Stimulated activated CD8-positive, alpha-beta memory T cell treated with anti-CD3 and anti-CD28 coated beads, Interleukin-2, amount 100 ng/mL, for 1 hour (primary cell): Measurements from ENCODE around the gene CTAGE8.
"Not testable (repeated sequence)": the region's sequence is repeated elsewhere in the genome, so short reads cannot be mapped to it uniquely, and the experiment has no call there.

Experiments used
- DNase-seq, 2 donors: peaks; one replicate each; pipeline ENCODE4 v3.0.0-alpha.2; 2020; ENCODE audit warnings: low read depth in 2 of 2

The CTAGE8 gene, protein sequence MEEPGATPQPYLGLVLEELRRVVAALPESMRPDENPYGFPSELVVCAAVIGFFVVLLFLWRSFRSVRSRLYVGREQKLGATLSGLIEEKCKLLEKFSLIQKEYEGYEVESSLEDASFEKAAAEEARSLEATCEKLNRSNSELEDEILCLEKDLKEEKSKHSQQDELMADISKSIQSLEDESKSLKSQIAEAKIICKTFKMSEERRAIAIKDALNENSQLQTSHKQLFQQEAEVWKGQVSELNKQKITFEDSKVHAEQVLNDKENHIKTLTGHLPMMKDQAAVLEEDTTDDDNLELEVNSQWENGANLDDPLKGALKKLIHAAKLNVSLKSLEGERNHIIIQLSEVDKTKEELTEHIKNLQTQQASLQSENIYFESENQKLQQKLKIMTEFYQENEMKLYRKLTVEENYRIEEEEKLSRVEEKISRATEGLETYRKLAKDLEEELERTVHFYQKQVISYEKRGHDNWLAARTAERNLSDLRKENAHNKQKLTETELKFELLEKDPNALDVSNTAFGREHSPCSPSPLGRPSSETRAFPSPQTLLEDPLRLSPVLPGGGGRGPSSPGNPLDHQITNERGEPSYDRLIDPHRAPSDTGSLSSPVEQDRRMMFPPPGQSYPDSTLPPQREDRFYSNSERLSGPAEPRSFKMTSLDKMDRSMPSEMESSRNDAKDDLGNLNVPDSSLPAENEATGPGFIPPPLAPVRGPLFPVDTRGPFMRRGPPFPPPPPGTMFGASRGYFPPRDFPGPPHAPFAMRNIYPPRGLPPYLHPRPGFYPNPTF

GRCh38 chr7:144269188-144269587 lies at the start of gene CTAGE8:
Gene CTAGE8, minus strand, starts transcription at chr7:144269288. Its CDS starts 38 bp downstream, at chr7:144269250.
- not testable (repeated sequence) for DNase-seq

GRCh38 chr7:144317537-144317936 lies 48.4 kb upstream of the CTAGE8 start:
- DNase-seq, result not testable (repeated sequence)

DNA sequence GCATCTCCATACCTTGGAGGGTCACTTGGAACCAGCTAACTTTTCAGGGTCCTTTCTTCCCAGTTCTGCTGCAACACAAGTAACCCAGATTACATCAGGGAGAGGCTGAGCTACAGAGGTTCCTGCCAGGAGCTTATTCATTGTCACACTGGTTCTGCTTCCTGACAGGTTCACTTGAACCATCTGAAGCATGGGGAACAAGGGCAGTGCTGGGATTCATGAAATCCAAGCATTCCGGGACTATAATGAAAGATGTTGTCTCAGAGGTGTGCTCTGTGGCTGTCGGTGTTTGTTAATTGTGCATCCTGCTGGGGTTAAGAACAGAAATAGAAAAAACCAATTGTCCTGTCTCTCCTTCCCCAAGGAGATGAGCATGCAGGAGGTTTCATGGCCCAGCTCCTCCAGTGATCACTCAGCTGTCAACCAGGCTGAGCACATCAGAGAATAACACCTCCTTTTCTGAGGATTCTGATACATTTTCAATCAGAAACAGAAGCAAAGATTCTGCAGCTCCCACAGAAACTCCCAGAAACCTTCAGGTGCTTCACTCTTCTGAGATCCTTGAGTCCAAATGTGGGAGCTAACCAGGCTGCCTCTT lies 42.9 kb upstream of the CTAGE8 start, which contains the start of gene OR2A1:
Gene OR2A1 (plus strand): TSS at position 548 of the 598 bp plus-strand sequence. CDS start 5,706 bp downstream, outside the sequence.
- DNase-seq, result not testable (repeated sequence)

DNA sequence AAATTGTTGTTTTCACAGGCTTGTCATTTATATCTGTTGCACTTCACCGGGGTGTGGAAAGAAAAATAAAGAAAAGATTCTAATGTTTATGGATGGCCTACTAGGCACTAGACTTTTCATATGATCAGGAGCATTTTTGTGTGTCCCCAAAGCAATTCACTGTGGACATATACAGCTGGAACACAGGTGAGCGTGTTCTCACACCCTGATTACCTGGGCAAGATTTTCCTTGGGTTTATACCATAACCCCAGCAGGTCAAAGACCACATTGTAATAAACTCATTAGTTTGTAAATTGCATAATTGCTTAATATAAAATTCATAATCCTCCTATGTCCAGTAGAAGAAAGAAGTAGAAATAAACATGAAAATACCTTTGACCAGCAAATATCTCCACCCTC lies 42.1 kb upstream of the CTAGE8 start:
- DNase-seq, result not testable (repeated sequence)

- not testable (repeated sequence) for DNase-seq
These were observed 40.6 kb upstream of the CTAGE8 start for GRCh38 chr7:144309702-144310101.

DNA sequence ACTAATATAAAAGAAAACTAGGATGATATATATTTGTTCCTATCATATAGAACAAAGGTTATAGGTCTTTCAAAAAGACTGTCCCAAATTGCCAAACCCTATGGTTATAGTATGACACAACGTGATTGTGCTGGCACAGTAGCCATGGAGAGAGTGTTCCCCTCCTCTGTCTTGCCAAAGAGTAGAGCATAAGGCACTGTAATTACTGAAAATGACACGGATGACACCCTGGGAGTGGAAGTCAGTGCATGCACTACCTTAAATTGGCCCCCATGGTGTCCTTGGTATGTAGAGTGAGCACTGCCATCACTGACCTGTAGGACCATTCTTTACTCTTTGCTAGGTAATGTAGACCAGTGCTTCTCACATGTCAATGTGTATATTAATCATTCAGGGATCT lies 36.1 kb upstream of the CTAGE8 start:
- not testable (repeated sequence) for DNase-seq

GRCh38 chr7:144303607-144304006 lies 34.5 kb upstream of the CTAGE8 start:
- DNase-seq, result not testable (repeated sequence)

DNA sequence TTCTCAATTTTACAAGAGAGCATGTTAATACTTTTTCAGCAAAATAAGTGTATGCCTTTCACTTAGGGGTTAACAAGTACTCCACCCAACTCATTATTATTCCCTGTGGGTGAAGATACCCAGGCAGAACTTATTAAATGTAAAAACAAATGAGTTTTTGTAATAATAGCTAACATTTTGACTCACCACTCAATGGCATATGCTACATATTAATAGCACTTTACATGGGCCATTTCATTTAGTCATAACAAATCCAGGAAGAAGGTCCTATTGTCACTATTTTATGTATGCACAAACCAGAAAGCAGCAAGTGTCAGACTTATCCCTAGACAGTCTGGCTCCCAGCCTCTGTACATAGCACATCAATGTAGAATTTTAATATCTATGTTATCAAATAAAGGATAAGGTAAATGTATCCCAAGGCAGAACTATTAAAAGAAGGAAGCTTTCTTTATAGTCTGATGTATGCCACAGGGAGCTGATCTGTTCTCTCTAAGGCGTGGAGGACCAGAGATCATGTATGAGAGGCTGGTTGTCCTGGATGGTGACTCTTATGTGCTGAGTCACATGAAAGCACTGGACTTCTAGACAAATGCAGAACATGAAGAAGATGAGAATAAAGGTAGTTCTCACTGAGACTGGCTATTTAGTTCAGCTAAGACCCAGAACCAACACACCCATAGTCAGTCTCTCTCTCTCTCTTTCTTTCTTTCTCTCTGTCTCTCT lies 33.7 kb upstream of the CTAGE8 start:
- not testable (repeated sequence) for DNase-seq

GRCh38 chr7:144293794-144294499 lies 24.9 kb upstream of the CTAGE8 start:
- not testable (repeated sequence) for DNase-seq

- DNase-seq, result not testable (repeated sequence)
These were observed 23.5 kb upstream of the CTAGE8 start for GRCh38 chr7:144292384-144293161.

DNA sequence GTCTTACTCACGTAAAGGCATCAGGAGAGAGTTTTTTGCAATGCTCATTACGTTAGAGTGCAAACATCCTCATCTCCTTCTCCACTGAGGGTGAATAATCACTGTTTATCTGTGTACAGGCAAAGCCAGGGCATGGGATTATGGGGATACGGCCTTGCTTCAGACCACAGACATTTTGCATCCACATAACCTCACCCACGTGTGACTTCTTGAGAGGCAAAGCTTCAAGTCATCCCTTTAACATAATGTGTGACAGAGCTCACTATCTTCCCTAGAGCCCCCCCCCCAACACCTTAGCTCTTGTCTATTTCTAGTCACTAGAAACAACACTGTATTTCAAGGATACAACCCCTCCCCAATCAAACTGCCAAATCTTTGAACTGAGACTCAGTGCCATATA lies 22.5 kb upstream of the CTAGE8 start:
- DNase-seq, result not testable (repeated sequence)

DNA sequence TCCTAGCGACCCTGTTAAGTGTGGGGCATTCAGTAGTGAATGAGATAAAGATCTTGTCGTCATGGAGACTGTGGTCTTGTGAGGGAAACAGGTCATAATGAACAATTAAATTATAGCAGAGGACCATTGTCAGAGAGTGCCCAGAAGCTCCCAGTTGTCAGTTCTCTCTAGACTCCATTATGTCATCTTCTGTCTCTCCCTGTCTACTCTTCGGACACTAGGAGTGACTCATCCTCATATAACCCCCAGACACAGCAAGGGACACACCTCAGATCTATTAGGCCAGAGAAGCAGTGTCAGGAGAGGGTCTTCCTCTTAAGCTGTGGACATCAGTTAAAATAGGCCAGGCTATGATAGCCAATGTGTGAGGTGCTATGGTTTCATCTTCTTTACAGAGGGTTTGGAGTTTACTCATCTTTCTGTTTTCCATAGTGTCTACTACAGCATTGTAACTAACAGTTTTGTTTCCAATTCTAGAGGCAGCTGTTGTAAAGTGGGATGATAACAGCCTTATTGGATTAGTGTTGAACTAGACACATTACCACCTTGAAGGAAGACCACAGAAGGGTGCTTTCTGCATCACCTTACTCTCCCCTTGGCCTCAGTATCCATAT lies 18.2 kb upstream of the CTAGE8 start:
- DNase-seq, result not testable (repeated sequence)

DNA sequence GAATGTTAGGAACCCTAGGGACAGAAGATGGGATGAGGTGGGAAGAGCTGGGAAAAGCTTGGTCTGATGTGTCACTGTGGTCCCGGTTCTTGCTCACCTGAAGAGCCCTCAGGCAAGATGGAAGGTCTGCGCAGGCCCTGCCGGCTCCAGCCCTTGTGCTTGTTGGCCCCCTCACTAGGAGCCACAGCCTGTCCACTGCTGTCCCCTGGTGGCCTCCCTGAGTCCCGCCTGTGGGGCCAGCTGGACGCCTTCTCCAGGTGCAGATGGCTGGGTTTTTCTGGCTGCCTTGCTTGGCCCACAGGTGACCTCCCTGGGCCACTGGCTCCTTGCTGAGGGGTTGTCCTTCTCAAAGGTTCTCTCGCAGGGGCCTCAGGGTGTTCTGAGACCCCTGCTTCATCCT lies 14.6 kb upstream of the CTAGE8 start:
- DNase-seq, result not testable (repeated sequence)

DNA sequence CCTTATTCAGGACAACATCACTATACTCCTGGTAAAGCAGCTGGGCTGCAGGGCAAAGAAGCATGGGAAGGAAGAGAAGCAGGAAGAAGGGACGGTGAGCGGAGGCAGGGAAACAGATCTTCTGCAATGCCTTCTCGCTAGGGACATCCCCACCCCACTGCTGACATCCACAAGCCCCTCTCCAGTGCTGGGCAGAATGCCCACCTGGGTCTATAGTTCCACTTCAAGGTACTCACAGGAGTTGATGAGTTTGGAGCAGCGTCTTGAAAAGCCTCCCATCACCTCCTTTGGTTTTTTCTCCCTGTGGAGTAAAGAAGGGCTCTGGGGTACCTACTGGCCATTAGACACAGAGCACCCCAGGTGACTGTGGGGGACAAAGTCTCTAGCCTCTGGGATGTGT lies 13.4 kb upstream of the CTAGE8 start:
- not testable (repeated sequence) for DNase-seq

GRCh38 chr7:144281981-144282380 lies 12.9 kb upstream of the CTAGE8 start:
- DNase-seq, result not testable (repeated sequence)

DNA sequence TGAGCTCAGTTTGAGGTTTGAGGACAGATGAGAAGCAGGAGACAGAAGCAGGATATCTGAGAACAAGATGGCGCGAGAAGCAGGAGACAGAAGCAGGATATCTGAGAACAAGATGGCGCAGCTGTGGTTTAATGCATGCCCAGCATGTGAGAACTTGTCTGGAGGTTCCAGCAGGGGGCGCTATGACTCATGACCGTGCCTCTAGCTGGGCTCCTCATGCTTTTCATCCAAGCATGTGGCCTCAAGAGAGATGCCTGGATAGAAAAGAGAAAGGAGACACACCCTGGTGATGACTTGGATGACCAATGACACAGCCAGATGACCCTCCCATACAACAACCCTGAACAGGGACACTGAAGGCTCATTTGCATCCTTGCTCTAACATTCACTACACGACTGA lies 10.9 kb upstream of the CTAGE8 start:
- not testable (repeated sequence) for DNase-seq

DNA sequence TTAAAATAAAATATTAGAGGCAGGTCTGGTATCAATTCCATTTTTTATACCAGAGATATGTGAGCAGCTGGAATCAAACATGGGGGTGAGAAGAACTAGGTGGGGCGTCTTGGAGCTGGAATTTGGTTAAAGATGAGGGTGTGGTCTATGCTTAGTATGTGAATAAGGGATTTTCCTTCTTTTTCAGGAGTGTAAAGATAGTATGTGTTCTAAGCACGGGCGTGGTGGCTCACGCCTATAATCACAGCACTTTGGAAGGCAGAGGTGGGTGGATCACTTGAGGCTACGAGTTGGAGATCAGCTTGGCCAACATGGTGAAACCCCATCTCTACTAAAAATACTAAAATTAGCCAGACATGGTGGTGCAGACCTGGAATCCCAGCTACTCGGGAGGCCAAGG lies 6.2 kb upstream of the CTAGE8 start:
- DNase-seq, result not testable (repeated sequence)

DNA sequence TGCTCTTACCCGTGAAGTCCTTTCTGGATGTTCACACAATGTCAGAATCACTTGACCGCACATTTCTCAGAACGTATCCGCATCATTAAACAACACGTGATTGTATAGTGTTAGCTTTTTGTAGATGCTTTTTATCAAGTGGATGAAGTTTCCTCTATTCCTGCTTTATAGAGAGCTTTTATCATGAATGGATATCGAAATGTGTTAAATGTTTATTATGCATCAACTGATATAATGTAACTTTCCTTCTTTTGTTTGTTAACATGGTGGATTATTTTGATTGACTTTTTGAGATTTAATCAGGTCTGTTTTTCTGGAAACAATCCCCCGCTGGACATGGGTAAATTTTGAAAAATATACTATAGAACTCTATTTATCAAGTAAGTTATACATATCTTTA lies 4.4 kb downstream of the CTAGE8 start, which contains the start of gene OR2A7:
Gene OR2A7 (minus strand): TSS at position 101 of the 400 bp plus-strand sequence. CDS start 5,164 bp downstream, outside the sequence.
- DNase-seq, result not testable (repeated sequence)

- DNase-seq, result not testable (repeated sequence)
These were observed 7.0 kb downstream of the CTAGE8 start for GRCh38 chr7:144262128-144262527.
